Measurements from ENCODE around the gene ERBB4. TPM values are rescaled to one million over a fixed set of nuclear protein-coding genes. Genes with fewer than 3 reads are reported as not detected.

The ERBB4 gene
- total and polyA plus RNA-seq, 2 of the 8 experiments (the other 6 are each of a cell fraction or from before 2014, with no cell fraction given), result 0.34 to 1.3 TPM

GRCh38 chr2:212547716-212548454, 9.3 kb upstream of the ERBB4 start (continued):
- TF ChIP-seq ATF3 (IDR thresholded peaks at IDR 0.05; ENCODE audit: insufficient read depth, low read depth, low read length), result no peak
- TF ChIP-seq MAX (IDR thresholded peaks at IDR 0.05), result no peak
- no peak for TF ChIP-seq E2F6 (IDR thresholded peaks at IDR 0.05)
